ENCODE measurements around the gene RRAS.

The RRAS gene

GRCh38 chr19:49677901-49678674 is 38.1 kb upstream of the RRAS start:
- H3K27me3 ChIP-seq: no peaks in the 10 kb centered on the region
- peaks cover 26 to 33% of the 10 kb centered on the region in 2 experiments for H3K4me1 ChIP-seq (ENCODE audit: control insufficient read depth in 1 of 2, insufficient read depth in 1 of 2, low read depth in 1 of 2, low read length in 1 of 2)
- no peaks in the 10 kb centered on the region for H3K36me3 ChIP-seq
- peak overlapping the region; percentile 90 for H3K27ac ChIP-seq
- H3K9me3 ChIP-seq: no peaks in the 10 kb centered on the region
- H3K4me3 ChIP-seq (ENCODE audit: low read depth in 1 of 2, low read length in 1 of 2): peak overlapping the region; percentile 68 to 92
- peak; percentile 21 for TF ChIP-seq CTCF (IDR thresholded peaks at IDR 0.05)

GRCh38 chr19:49677231-49677900 is 37.4 kb upstream of the RRAS start, which contains the start of gene PRMT1:
PRMT1 (plus strand) TSS chr19:49677271; CDS start chr19:49677281, 10 bp downstream.
- Histone ChIP-seq H3K4me3 (ENCODE audit: low read depth in 1 of 2, low read length in 1 of 2) (peak within 1 kb of the TSS; percentile 68 to 92), H3K9me3 (no peaks in the 10 kb centered on the region), H3K27ac (peak within 1 kb of the TSS; percentile 90), H3K27me3 (no peaks in the 10 kb centered on the region), H3K36me3 (no peaks in the 10 kb centered on the region), H3K4me1 (ENCODE audit: control insufficient read depth in 1 of 2, insufficient read depth in 1 of 2, low read depth in 1 of 2, low read length in 1 of 2) (peaks cover 26 to 33% of the 10 kb centered on the region in 2 experiments)
- TF ChIP-seq CTCF (IDR thresholded peaks at IDR 0.05): no peak

- TF ChIP-seq CTCF (IDR thresholded peaks at IDR 0.05): peak; percentile 21
- peak overlapping the region; percentile 68 to 92 for H3K4me3 ChIP-seq (ENCODE audit: low read depth in 1 of 2, low read length in 1 of 2)
- H3K27ac ChIP-seq: peak overlapping the region; percentile 90
- no peaks in the 10 kb centered on the region for H3K9me3 ChIP-seq
- no peaks in the 10 kb centered on the region for H3K27me3 ChIP-seq
- H3K4me1 ChIP-seq (ENCODE audit: control insufficient read depth in 1 of 2, insufficient read depth in 1 of 2, low read depth in 1 of 2, low read length in 1 of 2): peaks cover 30 to 33% of the 10 kb centered on the region in 2 experiments
- H3K36me3 ChIP-seq: no peaks in the 10 kb centered on the region
These were observed 36.9 kb upstream of the RRAS start for GRCh38 chr19:49676784-49677230.

- H3K27ac ChIP-seq: peak overlapping the region; percentile 90
- peaks cover 30 to 33% of the 10 kb centered on the region in 2 experiments for H3K4me1 ChIP-seq (ENCODE audit: control insufficient read depth in 1 of 2, insufficient read depth in 1 of 2, low read depth in 1 of 2, low read length in 1 of 2)
These were observed 36.3 kb upstream of the RRAS start for GRCh38 chr19:49676136-49676783.

More at GRCh38 chr19:49676136-49676783, 36.3 kb upstream of the RRAS start:
- Histone ChIP-seq H3K9me3 (no peaks in the 10 kb centered on the region), H3K4me3 (ENCODE audit: low read depth in 1 of 2, low read length in 1 of 2) (peak overlapping the region; percentile 68 to 92), H3K36me3 (no peaks in the 10 kb centered on the region), H3K27me3 (no peaks in the 10 kb centered on the region)
- peak; percentile 27 for TF ChIP-seq CTCF (IDR thresholded peaks at IDR 0.05)

Measured in neutrophil (primary cell).